GM06990 (cell line): ENCODE results near the gene KAT6B.

Experiments
- DNase-seq: peaks from one replicate; pipeline ENCODE4 v3.0.0-alpha.2; 2011; ENCODE audit not compliant: insufficient read length; ENCODE audit errors: extremely low read depth
- H3K27me3 ChIP-seq: replicated peaks from 2 replicates; pipeline ENCODE4 v1.6.0; 2011; ENCODE audit warnings: low read length; ENCODE audit not compliant: control insufficient read depth, insufficient read depth
- H3K36me3 ChIP-seq: 2 replicates; pipeline ENCODE4 v1.5.1; 2011; ENCODE audit warnings: low read length; ENCODE audit not compliant: control insufficient read depth, insufficient read depth
- H3K4me3 ChIP-seq: replicated peaks from 2 replicates; pipeline ENCODE4 v1.5.1; 2011; ENCODE audit warnings: low read depth, mild to moderate bottlenecking, control low read depth, low read length
- CTCF ChIP-seq: IDR thresholded peaks from 2 replicates; pipeline ENCODE4 v1.5.1; 2011; ENCODE audit warnings: low read length, control low read depth, mild to moderate bottlenecking, inconsistent platforms; ENCODE audit not compliant: insufficient read depth, poor library complexity, severe bottlenecking

Gene KAT6B

GRCh38 chr10:74928742-74929191 is 102.4 kb downstream of the KAT6B start:
- TF ChIP-seq CTCF = no peak

GRCh38 chr10:74929197-74929596 is 102.8 kb downstream of the KAT6B start:
- DNase-seq = no peak
- TF ChIP-seq CTCF = no peak
- no peaks in the 10 kb centered on the region for H3K27me3 ChIP-seq
- H3K36me3 ChIP-seq = no peaks in the 10 kb centered on the region
- no peak overlapping the region for H3K4me3 ChIP-seq

More at GRCh38 chr10:74928742-74929191, 102.4 kb downstream of the KAT6B start:
- Histone ChIP-seq H3K4me3 (no peak overlapping the region), H3K27me3 (no peaks in the 10 kb centered on the region), H3K36me3 (no peaks in the 10 kb centered on the region)
- DNase-seq = no peak

GRCh38 chr10:74930965-74931364 is 104.6 kb downstream of the KAT6B start:
- TF ChIP-seq CTCF = no peak

GRCh38 chr10:74932648-74933047 is 106.2 kb downstream of the KAT6B start:
- H3K4me3 ChIP-seq = no peak overlapping the region

More at GRCh38 chr10:74930965-74931364, 104.6 kb downstream of the KAT6B start:
- no peak for DNase-seq
- Histone ChIP-seq H3K36me3 (no peaks in the 10 kb centered on the region), H3K27me3 (no peaks in the 10 kb centered on the region), H3K4me3 (no peak overlapping the region)

GRCh38 chr10:74934100-74934812 is 107.9 kb downstream of the KAT6B start:
- TF ChIP-seq CTCF = no peak
- H3K27me3 ChIP-seq = no peaks in the 10 kb centered on the region
- no peak for DNase-seq
- H3K36me3 ChIP-seq = no peaks in the 10 kb centered on the region
- no peak overlapping the region for H3K4me3 ChIP-seq

More at GRCh38 chr10:74932648-74933047, 106.2 kb downstream of the KAT6B start:
- Histone ChIP-seq H3K27me3 (no peaks in the 10 kb centered on the region), H3K36me3 (no peaks in the 10 kb centered on the region)
- no peak for TF ChIP-seq CTCF
- DNase-seq = no peak
